B cell (primary cell): Measurements from ENCODE around the gene TLE3. TPM values are rescaled to one million over a fixed set of nuclear protein-coding genes. Genes with fewer than 3 reads are reported as not detected.

Source experiments
- ATAC-seq: fragments of 200-7000 bp; cut with Tn5 transposase; one replicate; pipeline ENCODE4 v1.10.0; 2021; ENCODE audit warnings: low read depth, mild to moderate bottlenecking, moderate number of reproducible peaks, moderate library complexity
- CTCF ChIA-PET: fragments of 350-600 bp; sonication (Branson Sonifier 250); formaldehyde crosslinking; loops from one replicate; lab custom pipeline; 2021; ENCODE audit warnings: antibody characterized with exemption, inconsistent platforms; lab: Charles Lee
- POLR2A ChIA-PET: fragments of 350-600 bp; sonication (Branson Sonifier 250); formaldehyde crosslinking; loops from one replicate; lab custom pipeline; 2021; ENCODE audit warnings: antibody characterized with exemption; lab: Charles Lee
- DNase-seq: peaks from one replicate; pipeline ENCODE4 v3.0.0; 2013
- H2AFZ ChIP-seq: 2 replicates; pipeline ENCODE4 v1.6.1; 2012; ENCODE audit warnings: mild to moderate bottlenecking, low read depth, low read length; ENCODE audit not compliant: insufficient read depth, poor library complexity, severe bottlenecking
- H3K27ac ChIP-seq, 2 donors: 1 replicate in 1 of 2; 2 replicates in 1 of 2; pipeline ENCODE4 v1.5.1; 2012 to 2013; ENCODE audit warnings: low read length in 2 of 2, mild to moderate bottlenecking in 2 of 2, moderate library complexity in 1 of 2
- H3K27me3 ChIP-seq, 4 experiments: fragments of 200-600 bp in 1 of 4; sonication (generic) in 1 of 4; replicated peaks in 1 of 4; 1 replicate in 2 of 4; 2 replicates in 2 of 4; pipeline versions ENCODE4 v1.6.1 to v1.7.0; 2013 to 2016; ENCODE audit warnings: low read length in 3 of 4, mild to moderate bottlenecking in 2 of 4, mixed read lengths in 1 of 4, moderate library complexity in 1 of 4; ENCODE audit not compliant: insufficient read depth in 4 of 4, control insufficient read depth in 3 of 4; ENCODE audit errors: control extremely low read depth in 1 of 4
- H3K36me3 ChIP-seq, 2 experiments: replicated peaks in 1 of 2; 1 replicate in 1 of 2; 2 replicates in 1 of 2; pipeline versions ENCODE4 v1.6.1 to v1.7.1; 2013; ENCODE audit warnings: low read length in 1 of 2; ENCODE audit not compliant: insufficient read depth in 2 of 2, control insufficient read depth in 1 of 2; ENCODE audit errors: control extremely low read depth in 1 of 2, extremely low read depth in 1 of 2
- H3K4me1 ChIP-seq, 2 donors: fragments of 200-600 bp in 1 of 2; sonication (generic) in 1 of 2; 1 replicate in 1 of 2; 2 replicates in 1 of 2; pipeline versions ENCODE4 v1.5.1 to v1.6.1; 2013 to 2017; ENCODE audit warnings: low read length in 2 of 2; ENCODE audit not compliant: control insufficient read depth in 2 of 2, insufficient read depth in 2 of 2
- H3K4me2 ChIP-seq: replicated peaks from 2 replicates; pipeline ENCODE3; 2012; ENCODE audit warnings: mild to moderate bottlenecking, low read depth, low read length; ENCODE audit not compliant: poor library complexity, severe bottlenecking
- H3K4me3 ChIP-seq, 5 experiments: fragments of 200-600 bp in 1 of 5; sonication (generic) in 1 of 5; 1 replicate in 3 of 5; 2 replicates in 2 of 5; pipeline versions ENCODE4 v1.5.1 to v1.7.0; 2011 to 2016; ENCODE audit warnings: low read length in 4 of 5, mild to moderate bottlenecking in 4 of 5, low read depth in 2 of 5, control low read depth in 1 of 5, moderate library complexity in 1 of 5; ENCODE audit not compliant: insufficient read depth in 1 of 5; ENCODE audit errors: control extremely low read depth in 1 of 5, extremely low read depth in 1 of 5
- H3K79me2 ChIP-seq: fragments of 200-600 bp; sonication (generic); one replicate; pipeline ENCODE4 v1.6.0; 2016; ENCODE audit warnings: low read length; ENCODE audit not compliant: control insufficient read depth, insufficient read depth
- H3K9ac ChIP-seq: fragments of 200-600 bp; sonication (generic); 2 replicates; pipeline ENCODE4 v1.6.1; 2017; ENCODE audit warnings: mild to moderate bottlenecking, low read length, moderate library complexity
- H3K9me3 ChIP-seq, 3 donors: one replicate each; pipeline versions ENCODE4 v1.6.1 to v1.7.1; 2013; ENCODE audit warnings: low read length in 2 of 3; ENCODE audit not compliant: control insufficient read depth in 2 of 3, insufficient read depth in 1 of 3; ENCODE audit errors: control extremely low read depth in 1 of 3
- H4K20me1 ChIP-seq: 2 replicates; pipeline ENCODE4 v1.6.0; 2012; ENCODE audit warnings: mild to moderate bottlenecking, low read length; ENCODE audit not compliant: insufficient read depth, control insufficient read depth, poor library complexity, severe bottlenecking
- H3K27ac Mint-ChIP-seq: one replicate; pipeline ENCODE4 v1.8.0; 2021; ENCODE audit warnings: mixed read lengths
- H3K27me3 Mint-ChIP-seq: one replicate; pipeline ENCODE4 v1.8.0; 2021; ENCODE audit warnings: mixed read lengths
- H3K4me1 Mint-ChIP-seq: one replicate; pipeline ENCODE4 v1.8.0; 2021; ENCODE audit warnings: mixed read lengths
- H3K4me3 Mint-ChIP-seq: one replicate; pipeline ENCODE4 v1.8.0; 2021; ENCODE audit warnings: mixed read lengths
- H3K9me3 Mint-ChIP-seq: one replicate; pipeline ENCODE4 v1.8.0; 2022; ENCODE audit warnings: mixed read lengths; ENCODE audit not compliant: insufficient read depth
- CTCF ChIP-seq: fragments of 200-600 bp; IDR thresholded peaks from one replicate; pipeline ENCODE4 v1.8.0; 2022; ENCODE audit warnings: antibody characterized with exemption, mild to moderate bottlenecking
- EZH2 ChIP-seq: IDR thresholded peaks from 2 replicates; pipeline ENCODE4 v1.6.1; 2012; ENCODE audit warnings: borderline replicate concordance, low read depth, mild to moderate bottlenecking, moderate library complexity, low read length; ENCODE audit not compliant: insufficient read depth, poor library complexity, severe bottlenecking
- whole genome bisulfite sequencing: methylation state at CpG from one replicate; pipeline ENCODE4 v1.1.5; 2013; ENCODE audit warnings: missing lambda C conversion rate; ENCODE audit not compliant: insufficient coverage; 5-methylcytosine and 5-hydroxymethylcytosine counted together
- intact Hi-C: fragments of 100-400 bp; cut with micrococcal nuclease; formaldehyde crosslinking; loops from one replicate; pipeline ENCODE4 v1.10.0; 2022
- polyA plus RNA-seq: library from polyadenylated mRNA; depleted of rRNA; stranded (reverse); fragments of >200 nt; gene quantifications from 2 replicates; pipeline ENCODE4 v1.2.3, GENCODE V29; 2012
- total RNA-seq, 2 donors: library from RNA; stranded (reverse); fragments of 120-200 nt in 1 of 2; gene quantifications; 1 replicate in 1 of 2; 2 replicates in 1 of 2; pipeline versions ENCODE4 v1.2.3 to v1.2.4, GENCODE V29; 2013 to 2022

TLE3 gene
- total and polyA plus RNA-seq, 2 donors (not counting 1 experiment from before 2014, with no cell fraction given), result 187 to 278 TPM

- peaks cover 100% of the 10 kb centered on the region for H4K20me1 ChIP-seq
- ATAC-seq (no peak), DNase-seq (no peak)
- H3K27me3 ChIP-seq, result no peaks in the 10 kb centered on the region
- no peak overlapping the region for H3K27ac ChIP-seq
- H3K27ac Mint-ChIP-seq, result peak overlapping the region; percentile 15
- no peak overlapping the region for H3K4me2 ChIP-seq
- WGBS, result 100% methylated on average over 4 of the region's 6 CpGs
- intact Hi-C loops, result no loop called here
- peaks cover 0 to 4% of the 10 kb centered on the region in 2 donors for H3K4me1 ChIP-seq
- ChIA-PET CTCF (interaction anchor here (0.7 to 0.9 kb wide), 3 partner anchors 87 to 526 kb away, joined by 3 to 4 read pairs (median 3); no protein-coding TSS in a partner anchor), POLR2A (interaction anchor here (0.7 kb wide), 1 partner anchor 234 kb away, joined by 5 read pairs; no protein-coding TSS in a partner anchor)
- H3K9ac ChIP-seq, result no peak overlapping the region
- H3K27me3 Mint-ChIP-seq, result no peaks in the 10 kb centered on the region
- no peak overlapping the region for H3K4me3 Mint-ChIP-seq
- TF ChIP-seq CTCF (no peak), EZH2 (no peak)
- no peaks in the 10 kb centered on the region for H3K9me3 Mint-ChIP-seq
- H2AFZ ChIP-seq, result no peak overlapping the region
- H3K9me3 ChIP-seq, result no peaks in the 10 kb centered on the region
- H3K4me1 Mint-ChIP-seq, result peaks cover 10% of the 10 kb centered on the region
- peaks cover 42% of the 10 kb centered on the region for H3K79me2 ChIP-seq
- peaks cover 8 to 96% of the 10 kb centered on the region in 2 experiments for H3K36me3 ChIP-seq
- no peak overlapping the region for H3K4me3 ChIP-seq
These were observed 32.6 kb downstream of the TLE3 start for GRCh38 chr15:70065006-70065722.

GRCh38 chr15:70064441-70064840, 33.3 kb downstream of the TLE3 start:
- H4K20me1 ChIP-seq, result peaks cover 100% of the 10 kb centered on the region

More at GRCh38 chr15:70064441-70064840, 33.3 kb downstream of the TLE3 start:
- H2AFZ ChIP-seq, result no peak overlapping the region
- no peak overlapping the region for H3K4me3 ChIP-seq
- DNase-seq, result no peak
- no peak overlapping the region for H3K4me3 Mint-ChIP-seq
- H3K4me1 Mint-ChIP-seq, result peaks cover 7% of the 10 kb centered on the region
- WGBS, result no CpG with 5 or more reads among the region's 4 CpGs
- no peaks in the 10 kb centered on the region for H3K27me3 ChIP-seq
- H3K36me3 ChIP-seq, result peaks cover 5 to 96% of the 10 kb centered on the region in 2 experiments
- H3K9ac ChIP-seq, result no peak overlapping the region
- H3K27ac ChIP-seq, result no peak overlapping the region
- no peak overlapping the region for H3K4me2 ChIP-seq
- ATAC-seq, result no peak
- H3K27me3 Mint-ChIP-seq, result no peaks in the 10 kb centered on the region
- no peaks in the 10 kb centered on the region for H3K9me3 ChIP-seq
- ChIA-PET POLR2A (interaction anchor here (0.7 kb wide), 1 partner anchor 234 kb away, joined by 5 read pairs; no protein-coding TSS in a partner anchor), CTCF (interaction anchor here (0.7 to 0.9 kb wide), 3 partner anchors 87 to 525 kb away, joined by 3 to 4 read pairs (median 3); no protein-coding TSS in a partner anchor)
- H3K9me3 Mint-ChIP-seq, result no peaks in the 10 kb centered on the region
- intact Hi-C loops, result no loop called here
- no peak overlapping the region for H3K27ac Mint-ChIP-seq
- H3K79me2 ChIP-seq, result peaks cover 35% of the 10 kb centered on the region
- TF ChIP-seq EZH2 (no peak), CTCF (no peak)
- peaks cover 0 to 4% of the 10 kb centered on the region in 2 donors for H3K4me1 ChIP-seq
